Renal cortex interstitium (tissue), 3 donors: Measurements from ENCODE around the gene BBS1. TPM values are rescaled to one million over a fixed set of nuclear protein-coding genes. Genes with fewer than 3 reads are reported as not detected.

Experiments
- polyA plus RNA-seq, 3 donors: library from polyadenylated mRNA; unstranded; fragments of 120-200 nt; gene quantifications; one replicate each; pipeline ENCODE4 v1.2.1, GENCODE V29; 2013; ENCODE audit not compliant: insufficient read length in 3 of 3

BBS1 gene
- polyA plus RNA-seq, 3 donors, result 71.3 to 92.4 (median 71.7) TPM

Other genes starting within 250 kb of the BBS1 start
- 100 to 1,000 TPM; 106 to 142 (median 126) TPM for gene RAB1B, start 242.0 kb upstream of the BBS1 start, polyA plus RNA-seq
- gene CNIH2, start 232.5 kb upstream of the BBS1 start, polyA plus RNA-seq, result 1 to 10 TPM; 1.9 to 3.8 (median 3.7) TPM
- 10 to 100 TPM; 43.3 to 61.5 (median 57.3) TPM for gene YIF1A, start 221.5 kb upstream of the BBS1 start, polyA plus RNA-seq
- under 1 TPM in 2 of 3 donors, not detected in 1; 0.07 to 0.09 TPM for gene TMEM151A, start 218.7 kb upstream of the BBS1 start, polyA plus RNA-seq
- gene CD248, start 193.6 kb upstream of the BBS1 start, polyA plus RNA-seq, result 10 to 100 TPM; 56.2 to 88.4 (median 60.0) TPM
- gene RIN1, start 174.2 kb upstream of the BBS1 start, polyA plus RNA-seq, result 1 to 10 TPM; 1.9 to 3.6 (median 2.8) TPM
- gene BRMS1, start 165.5 kb upstream of the BBS1 start, polyA plus RNA-seq, result 10 to 100 TPM; 27.0 to 35.4 (median 32.8) TPM
- gene B4GAT1, start 163.0 kb upstream of the BBS1 start, polyA plus RNA-seq, result 10 to 100 TPM; 47.9 to 56.7 (median 51.3) TPM
- gene SLC29A2, start 138.9 kb upstream of the BBS1 start, polyA plus RNA-seq, result 10 to 100 TPM; 18.0 to 24.8 (median 22.0) TPM
- under 1 TPM; 0.09 to 0.50 (median 0.30) TPM for gene NPAS4, start 89.6 kb upstream of the BBS1 start, polyA plus RNA-seq
- 10 to 100 TPM; 68.5 to 82.4 (median 73.3) TPM for gene MRPL11, start 71.8 kb upstream of the BBS1 start, polyA plus RNA-seq
- gene PELI3, start 43.7 kb upstream of the BBS1 start, polyA plus RNA-seq, result 1 to 10 TPM; 4.1 to 6.3 (median 5.9) TPM
- gene DPP3, start 30.2 kb upstream of the BBS1 start, polyA plus RNA-seq, result 10 to 100 TPM; 20.0 to 26.1 (median 23.6) TPM
- 10 to 100 TPM in 1 of 3 donors, 1 to 10 TPM in 2; 6.3 to 10.6 (median 9.2) TPM for gene ZDHHC24, start 35.4 kb downstream of the BBS1 start, polyA plus RNA-seq
- gene ACTN3, start 36.3 kb downstream of the BBS1 start, polyA plus RNA-seq, result under 1 TPM; 0.38 to 0.56 (median 0.49) TPM
- 100 to 1,000 TPM in 1 of 3 donors, 10 to 100 TPM in 2; 94.9 to 103 (median 98.6) TPM for gene CTSF, start 58.0 kb downstream of the BBS1 start, polyA plus RNA-seq
- gene CCDC87, start 82.4 kb downstream of the BBS1 start, polyA plus RNA-seq, result under 1 TPM; 0.23 to 0.35 (median 0.26) TPM
- gene CCS, start 82.5 kb downstream of the BBS1 start, polyA plus RNA-seq, result 10 to 100 TPM; 37.4 to 75.3 (median 59.8) TPM
- 100 to 1,000 TPM in 1 of 3 donors, 10 to 100 TPM in 2; 73.3 to 104 (median 79.2) TPM for gene RBM14, start 106.0 kb downstream of the BBS1 start, polyA plus RNA-seq
- gene RBM4, start 128.1 kb downstream of the BBS1 start, polyA plus RNA-seq, result 100 to 1,000 TPM; 227 to 261 (median 261) TPM
- gene RBM4B, start 167.3 kb downstream of the BBS1 start, polyA plus RNA-seq, result 10 to 100 TPM; 68.3 to 74.4 (median 68.9) TPM
- 10 to 100 TPM; 41.8 to 56.0 (median 54.1) TPM for gene SPTBN2, start 218.6 kb downstream of the BBS1 start, polyA plus RNA-seq